Measurements from ENCODE around the gene KCP.

The KCP gene

GRCh38 chr7:128887169-128888038, 23.1 kb downstream of the KCP start:
- DNase-seq (ENCODE audit: low read depth), result no peak

GRCh38 chr7:128886391-128887168, 23.9 kb downstream of the KCP start:
- DNase-seq (ENCODE audit: low read depth), result no peak

- DNase-seq (ENCODE audit: low read depth), result no peak
Measured at GRCh38 chr7:128885370-128886187, 24.9 kb downstream of the KCP start.

- no peak for DNase-seq (ENCODE audit: low read depth)
Measured at GRCh38 chr7:128884561-128885369, 25.7 kb downstream of the KCP start.

- peak; percentile 51 for DNase-seq (ENCODE audit: low read depth)
Measured at GRCh38 chr7:128883622-128884448, 26.7 kb downstream of the KCP start.

GRCh38 chr7:128882134-128882533, 28.4 kb downstream of the KCP start:
- DNase-seq (ENCODE audit: low read depth), result no peak

GRCh38 chr7:128881458-128882125, 28.9 kb downstream of the KCP start:
- no peak for DNase-seq (ENCODE audit: low read depth)

GRCh38 chr7:128880791-128881457, 29.6 kb downstream of the KCP start:
- no peak for DNase-seq (ENCODE audit: low read depth)

- no peak for DNase-seq (ENCODE audit: low read depth)
Measured at GRCh38 chr7:128879939-128880746, 30.4 kb downstream of the KCP start.

GRCh38 chr7:128879461-128879938, 31.0 kb downstream of the KCP start:
- no peak for DNase-seq (ENCODE audit: low read depth)

GRCh38 chr7:128878226-128879105, 32.0 kb downstream of the KCP start:
- no peak for DNase-seq (ENCODE audit: low read depth)

GRCh38 chr7:128877756-128878120, 32.8 kb downstream of the KCP start:
- DNase-seq (ENCODE audit: low read depth), result no peak

GRCh38 chr7:128876978-128877755, 33.3 kb downstream of the KCP start:
- DNase-seq (ENCODE audit: low read depth), result no peak

- no peak for DNase-seq (ENCODE audit: low read depth)
Measured at GRCh38 chr7:128876586-128876977, 33.9 kb downstream of the KCP start.

- no peak for DNase-seq (ENCODE audit: low read depth)
Measured at GRCh38 chr7:128876127-128876526, 34.4 kb downstream of the KCP start.

- no peak for DNase-seq (ENCODE audit: low read depth)
Measured at GRCh38 chr7:128875523-128875948, 35.0 kb downstream of the KCP start.
